Activated CD4-positive, CD25-positive, alpha-beta regulatory T cell treated with anti-CD3 and anti-CD28 coated beads, Interleukin-2, amount 50 U/mL, for 24 hours (primary cell): ENCODE results near the gene FBXO24.

Source experiments
- ATAC-seq, 2 donors: fragments of 150-1000 bp; cut with Tn5 transposase; one replicate each; pipeline ENCODE4 v1.10.0; 2021; ENCODE audit warnings: mild to moderate bottlenecking in 1 of 2, moderate library complexity in 1 of 2

FBXO24 gene

DNA sequence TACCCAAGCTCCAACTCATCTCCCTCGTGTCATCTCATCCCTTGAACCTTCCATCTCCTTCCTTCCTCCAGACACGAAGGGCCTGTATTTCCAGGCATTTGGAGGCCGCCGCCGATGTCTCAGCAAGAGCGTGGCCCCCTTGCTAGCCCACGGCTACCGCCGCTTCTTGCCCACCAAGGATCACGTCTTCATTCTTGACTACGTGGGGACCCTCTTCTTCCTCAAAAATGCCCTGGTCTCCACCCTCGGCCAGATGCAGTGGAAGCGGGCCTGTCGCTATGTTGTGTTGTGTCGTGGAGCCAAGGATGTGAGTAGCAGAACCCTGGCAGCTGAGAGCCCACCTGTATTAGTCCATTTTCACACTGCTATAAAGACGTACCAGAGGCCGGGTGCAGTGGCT is 5.5 kb downstream of the FBXO24 start:
- no peak for ATAC-seq

DNA sequence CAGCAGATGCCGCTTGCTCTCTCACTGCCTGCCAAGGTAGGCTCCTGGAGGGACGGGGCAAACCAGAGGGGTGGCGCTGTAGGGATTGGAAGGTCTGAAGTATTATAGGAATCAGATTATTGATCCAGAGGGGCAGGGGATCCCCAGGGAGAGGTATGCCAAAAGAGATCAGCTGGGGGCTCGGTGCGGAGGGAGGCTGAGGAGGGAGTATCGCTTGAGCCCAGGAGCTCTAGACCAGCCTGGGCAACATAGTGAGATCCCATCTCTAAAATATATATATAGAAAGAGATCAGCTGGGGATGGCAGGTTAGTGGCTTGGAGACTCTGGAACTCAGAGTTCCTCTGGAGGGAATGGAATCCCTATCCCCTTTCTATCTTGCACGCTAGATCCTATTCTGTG is 9.1 kb downstream of the FBXO24 start:
- ATAC-seq: no peak

DNA sequence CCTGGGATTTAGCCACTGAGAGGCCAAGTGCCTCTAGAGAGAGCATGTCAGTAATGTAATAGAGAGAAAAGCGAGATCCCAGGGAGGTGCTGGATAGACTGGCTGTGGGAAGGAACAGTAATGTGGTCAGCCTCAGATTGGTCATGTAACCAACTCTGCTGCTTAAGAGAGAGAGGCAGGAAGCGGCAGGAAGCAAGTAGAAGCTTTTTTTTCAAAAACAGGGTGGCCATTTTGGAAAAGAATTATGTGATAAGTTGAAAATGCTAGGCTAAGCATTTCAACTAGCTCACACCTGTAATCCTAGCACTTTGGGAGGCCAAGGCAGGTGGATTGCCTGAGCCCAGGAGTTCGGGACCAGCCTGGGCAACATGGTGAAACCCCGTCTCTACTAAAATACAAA is 12.3 kb downstream of the FBXO24 start:
- ATAC-seq: no peak

DNA sequence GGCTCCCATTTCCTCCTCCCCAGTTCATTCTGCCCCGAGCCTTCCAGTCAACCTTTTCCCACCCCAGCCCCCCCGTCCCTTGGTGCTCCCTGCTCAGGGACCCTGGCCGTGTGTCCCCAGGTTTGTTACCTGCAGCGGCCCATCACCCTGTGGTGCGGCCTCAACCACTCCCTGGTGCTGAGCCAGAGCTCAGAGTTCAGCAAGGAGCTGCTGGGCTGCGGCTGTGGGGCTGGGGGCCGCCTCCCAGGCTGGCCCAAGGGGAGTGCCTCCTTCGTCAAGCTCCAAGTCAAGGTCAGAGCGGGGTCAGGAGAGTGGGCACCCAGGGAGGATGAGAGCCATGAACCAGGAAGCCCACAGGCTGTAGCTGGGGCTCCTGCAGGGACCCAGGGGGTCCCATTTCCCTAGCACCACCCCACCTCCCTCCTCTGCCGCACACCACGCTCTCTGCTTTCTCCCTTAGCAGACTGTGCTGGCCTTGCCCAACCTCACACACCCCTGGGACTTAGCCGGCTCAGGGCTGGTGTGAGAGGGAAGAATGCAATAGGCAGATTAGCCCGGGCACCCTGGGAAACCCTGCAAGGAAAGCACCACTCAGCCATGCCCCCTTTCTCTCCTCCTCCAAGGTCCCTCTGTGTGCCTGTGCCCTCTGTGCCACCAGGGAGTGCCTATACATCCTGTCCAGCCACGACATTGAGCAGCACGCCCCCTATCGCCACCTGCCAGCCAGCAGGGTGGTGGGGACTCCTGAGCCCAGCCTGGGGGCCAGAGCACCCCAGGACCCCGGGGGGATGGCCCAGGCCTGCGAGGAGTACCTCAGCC is 14.0 kb downstream of the FBXO24 start:
- ATAC-seq: no peak

DNA sequence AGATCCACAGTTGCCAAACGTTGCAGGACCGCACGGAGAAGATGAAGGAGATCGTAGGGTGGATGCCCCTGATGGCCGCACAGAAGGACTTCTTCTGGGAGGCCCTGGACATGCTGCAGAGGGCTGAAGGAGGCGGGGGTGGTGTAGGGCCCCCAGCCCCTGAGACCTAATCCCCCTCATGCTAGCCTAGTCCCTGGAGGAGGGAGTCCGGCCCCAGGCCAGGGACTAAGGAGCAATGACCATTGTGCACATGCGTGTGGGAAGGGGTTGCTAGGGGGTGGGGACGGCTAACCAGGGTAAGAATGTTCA is 14.6 kb downstream of the FBXO24 start:
- no peak for ATAC-seq

DNA sequence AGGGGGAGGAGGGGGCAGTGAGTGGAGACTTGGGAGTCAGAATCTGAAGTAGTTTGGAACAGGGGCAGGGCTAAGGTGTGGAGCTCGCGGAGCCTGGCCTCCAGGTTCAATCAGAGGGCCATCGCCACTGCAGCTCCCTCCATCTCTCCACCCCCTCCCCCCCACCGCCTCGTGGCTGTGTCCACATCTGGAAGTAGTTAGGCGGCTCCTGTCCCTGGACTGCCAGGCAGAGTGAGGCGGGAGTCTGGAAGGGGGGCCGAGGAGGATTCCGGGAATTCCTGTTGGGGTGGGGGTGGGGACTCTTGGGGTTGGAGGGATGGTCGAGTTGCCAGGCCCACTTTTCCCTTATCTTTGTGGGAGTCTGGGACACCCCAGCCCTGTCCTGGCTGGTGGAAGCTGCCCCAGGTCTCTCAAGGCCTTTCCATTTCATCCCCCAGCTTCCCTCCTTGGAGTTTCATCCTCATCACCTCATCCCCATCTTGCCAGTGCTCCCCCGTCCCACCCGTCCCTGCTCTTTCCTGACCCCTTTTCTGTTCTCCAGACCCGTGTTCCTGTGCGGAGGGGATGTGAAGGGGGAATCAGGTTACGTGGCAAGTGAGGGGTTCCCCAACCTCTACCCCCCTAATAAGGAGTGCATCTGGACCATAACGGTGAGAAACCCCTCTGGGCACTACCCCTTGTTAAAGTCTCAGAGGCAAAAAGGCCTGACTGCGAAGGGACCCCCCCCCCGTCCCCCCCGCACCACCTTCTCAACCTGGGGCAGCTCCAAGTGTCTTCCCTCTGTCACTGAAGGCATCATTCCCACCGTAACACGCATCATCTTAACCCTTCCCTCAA is 17.0 kb downstream of the FBXO24 start:
- no peak for ATAC-seq

DNA sequence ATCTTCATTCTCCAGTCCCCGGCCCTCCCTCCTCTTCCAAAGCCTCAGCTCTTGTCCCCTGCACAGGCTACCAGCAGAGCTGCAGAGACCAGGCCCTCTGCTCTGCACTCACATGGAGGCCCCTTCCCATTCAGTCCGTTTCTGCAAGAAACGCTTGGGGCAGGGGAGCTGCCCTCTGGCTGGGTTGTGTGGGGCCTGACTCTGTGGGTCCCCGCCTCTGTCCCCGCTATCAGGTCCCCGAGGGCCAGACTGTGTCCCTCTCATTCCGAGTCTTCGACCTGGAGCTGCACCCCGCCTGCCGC is 17.5 kb downstream of the FBXO24 start:
- no peak for ATAC-seq

DNA sequence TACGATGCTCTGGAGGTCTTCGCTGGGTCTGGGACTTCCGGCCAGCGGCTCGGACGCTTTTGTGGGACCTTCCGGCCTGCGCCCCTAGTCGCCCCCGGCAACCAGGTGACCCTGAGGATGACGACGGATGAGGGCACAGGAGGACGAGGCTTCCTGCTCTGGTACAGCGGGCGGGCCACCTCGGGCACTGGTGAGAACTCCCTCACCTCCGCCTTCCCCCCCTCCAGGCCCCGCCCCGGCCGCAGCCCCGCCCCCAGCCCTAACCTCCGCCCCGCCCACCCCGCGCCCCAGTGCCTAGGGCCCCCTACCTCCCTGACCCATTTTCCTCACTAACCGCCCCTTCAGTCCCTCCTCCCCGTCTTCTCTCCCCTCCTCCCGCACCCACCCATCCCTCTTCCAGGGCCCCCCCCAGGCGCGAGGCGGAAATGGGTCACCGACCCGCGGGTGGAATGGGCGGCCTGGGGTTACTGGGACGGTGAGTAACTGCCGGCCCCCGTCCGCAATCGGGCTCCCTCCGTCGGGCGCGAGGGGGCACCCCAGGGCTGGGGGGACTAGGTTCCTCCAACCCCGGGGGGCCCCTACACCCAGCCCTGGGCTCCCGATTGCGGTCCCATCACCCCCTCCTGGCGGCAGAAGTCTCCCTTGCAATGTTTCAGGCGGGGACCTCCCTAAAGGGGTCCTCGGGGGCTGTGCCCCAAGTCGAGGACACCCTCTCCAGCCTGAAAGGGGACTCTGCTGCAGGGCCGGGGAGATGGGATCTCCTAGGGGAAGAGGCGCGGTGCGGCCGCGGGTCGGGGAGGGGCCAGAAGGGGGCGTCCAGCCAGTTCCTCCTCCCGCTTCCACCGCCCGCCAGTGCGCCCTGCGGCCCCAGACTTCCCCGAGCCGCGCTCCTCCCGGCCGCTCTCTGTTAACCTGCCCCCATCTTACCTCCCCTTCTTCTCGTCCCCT is 18.2 kb downstream of the FBXO24 start:
- peak; percentile 73 for ATAC-seq

DNA sequence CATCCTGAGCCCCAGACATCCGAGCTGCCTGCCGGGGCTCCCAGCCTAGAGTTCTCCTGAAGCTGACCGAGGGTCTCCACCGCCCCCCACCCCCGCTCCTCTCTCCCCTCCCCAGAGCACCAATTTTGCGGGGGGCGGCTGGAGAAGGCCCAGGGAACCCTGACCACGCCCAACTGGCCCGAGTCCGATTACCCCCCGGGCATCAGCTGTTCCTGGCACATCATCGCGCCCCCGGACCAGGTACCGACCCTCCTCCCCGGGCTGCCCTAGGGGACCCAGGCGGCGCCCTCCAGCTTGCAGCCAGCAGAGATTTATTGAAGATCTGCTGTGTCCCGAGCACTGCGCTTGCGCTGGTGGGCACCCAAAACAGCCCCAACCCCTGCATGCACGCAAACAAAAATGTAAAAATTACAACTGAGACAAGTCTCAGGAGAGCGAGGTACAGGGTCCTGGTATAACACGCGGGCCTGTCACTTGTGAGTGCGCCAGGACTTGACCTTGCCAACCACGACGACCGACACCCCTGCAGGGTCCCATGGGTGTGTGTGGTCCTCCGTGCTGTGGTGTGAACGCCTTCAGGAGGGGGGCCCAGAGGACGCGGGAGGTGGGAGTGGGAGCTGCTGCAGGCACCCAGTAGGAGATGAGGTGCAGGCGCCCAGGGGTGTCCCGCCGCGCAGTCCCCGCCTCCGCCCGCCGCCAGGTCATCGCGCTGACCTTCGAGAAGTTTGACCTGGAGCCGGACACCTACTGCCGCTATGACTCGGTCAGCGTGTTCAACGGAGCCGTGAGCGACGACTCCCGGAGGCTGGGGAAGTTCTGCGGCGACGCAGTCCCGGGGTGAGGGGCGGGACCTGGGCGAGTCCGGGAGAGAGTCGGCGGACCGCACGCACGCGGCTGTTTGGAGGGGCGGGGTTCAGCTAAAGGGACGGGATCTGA is 19.1 kb downstream of the FBXO24 start:
- ATAC-seq: peak; percentile 13 to 16

DNA sequence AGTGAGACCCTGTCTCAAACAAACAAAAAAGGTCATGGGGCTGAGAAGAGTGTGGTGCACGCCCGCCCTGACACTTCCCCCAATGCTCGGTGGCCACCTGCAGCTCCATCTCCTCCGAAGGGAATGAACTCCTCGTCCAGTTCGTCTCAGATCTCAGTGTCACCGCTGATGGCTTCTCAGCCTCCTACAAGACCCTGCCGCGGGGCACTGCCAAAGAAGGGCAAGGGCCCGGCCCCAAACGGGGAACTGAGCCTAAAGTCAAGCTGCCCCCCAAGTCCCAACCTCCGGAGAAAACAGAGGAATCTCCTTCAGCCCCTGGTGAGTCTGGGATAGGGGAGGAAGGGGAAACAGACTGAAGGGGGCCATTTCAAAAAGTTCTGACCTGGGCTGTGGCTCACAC is 20.2 kb downstream of the FBXO24 start:
- ATAC-seq: no peak

DNA sequence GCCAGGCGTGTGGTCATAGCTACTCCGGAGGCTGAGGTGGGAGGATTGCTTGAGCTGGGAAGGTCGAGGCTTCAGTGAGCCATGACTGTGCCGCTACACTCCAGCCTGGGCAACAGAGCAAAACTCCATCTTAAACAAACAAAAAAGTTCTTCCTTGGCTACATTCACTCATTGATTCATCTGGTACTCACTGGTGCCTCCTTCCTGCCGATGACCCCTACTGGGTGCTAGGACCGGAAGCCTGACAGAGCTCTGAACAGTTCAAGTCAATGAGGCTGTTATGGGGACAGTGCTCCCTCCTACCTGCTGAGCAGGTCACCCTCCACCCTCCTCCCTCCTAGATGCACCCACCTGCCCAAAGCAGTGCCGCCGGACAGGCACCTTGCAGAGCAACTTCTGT is 21.0 kb downstream of the FBXO24 start:
- no peak for ATAC-seq

DNA sequence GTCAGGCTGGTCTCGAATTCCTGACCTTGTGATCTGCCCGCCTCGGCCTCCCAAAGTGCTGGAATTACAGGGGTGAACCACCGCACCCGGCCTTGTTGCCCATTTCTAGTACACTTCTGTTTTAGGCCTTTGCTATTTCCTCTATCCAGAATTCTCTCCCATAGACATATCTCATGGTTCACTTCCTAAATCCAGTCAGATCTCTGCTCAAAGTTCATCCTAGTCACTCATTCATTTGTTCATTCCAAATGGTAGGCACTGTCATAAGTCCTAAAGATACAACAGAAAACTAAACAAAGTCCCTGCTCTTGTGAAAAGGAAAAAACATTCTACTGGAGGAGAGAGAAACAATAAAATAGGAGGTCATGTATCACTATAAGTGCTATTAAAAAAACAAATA is 23.8 kb downstream of the FBXO24 start:
- no peak for ATAC-seq

DNA sequence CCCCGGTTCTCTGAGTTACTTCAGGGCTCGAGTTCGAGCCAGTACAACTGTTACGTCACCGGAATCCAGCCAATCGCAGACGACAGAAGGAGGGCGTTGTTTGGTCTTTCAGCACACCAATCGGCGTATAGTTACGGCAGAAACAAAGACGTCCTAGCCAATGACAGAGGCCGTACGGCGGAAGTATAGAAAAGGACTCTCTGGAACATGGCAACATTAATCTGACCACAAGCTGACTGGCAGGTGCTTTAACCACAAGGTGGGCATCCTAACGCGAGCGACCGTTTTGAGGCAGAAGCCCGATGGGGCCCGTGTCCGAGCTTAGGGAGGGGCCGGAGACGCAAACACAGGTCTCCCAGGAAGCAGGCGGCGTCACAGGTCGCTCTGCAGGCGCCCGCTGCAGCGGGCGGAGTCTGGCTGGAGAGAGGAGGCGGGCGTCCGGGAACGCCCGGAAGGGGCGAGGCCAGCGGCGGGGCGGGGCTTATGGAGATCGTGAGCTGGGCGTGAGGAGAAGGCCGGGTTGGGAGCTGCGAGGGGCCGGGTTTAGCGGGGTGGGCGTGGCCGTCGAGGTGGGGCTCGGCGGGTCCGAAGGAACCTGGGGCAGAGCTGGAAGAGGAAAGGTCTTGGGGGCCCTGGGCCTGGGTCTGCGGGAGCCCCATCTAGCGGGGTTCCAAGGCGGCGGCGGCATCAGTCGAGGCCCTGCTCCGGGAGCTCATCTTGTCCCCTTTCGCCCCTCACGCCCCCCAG is 26.0 kb downstream of the FBXO24 start, which contains the start of gene MOSPD3:
Gene MOSPD3 (plus strand): TSS at position 558 of the 747 bp plus-strand sequence. CDS start 252 bp downstream, outside the sequence.
- peak; percentile 95 for ATAC-seq

DNA sequence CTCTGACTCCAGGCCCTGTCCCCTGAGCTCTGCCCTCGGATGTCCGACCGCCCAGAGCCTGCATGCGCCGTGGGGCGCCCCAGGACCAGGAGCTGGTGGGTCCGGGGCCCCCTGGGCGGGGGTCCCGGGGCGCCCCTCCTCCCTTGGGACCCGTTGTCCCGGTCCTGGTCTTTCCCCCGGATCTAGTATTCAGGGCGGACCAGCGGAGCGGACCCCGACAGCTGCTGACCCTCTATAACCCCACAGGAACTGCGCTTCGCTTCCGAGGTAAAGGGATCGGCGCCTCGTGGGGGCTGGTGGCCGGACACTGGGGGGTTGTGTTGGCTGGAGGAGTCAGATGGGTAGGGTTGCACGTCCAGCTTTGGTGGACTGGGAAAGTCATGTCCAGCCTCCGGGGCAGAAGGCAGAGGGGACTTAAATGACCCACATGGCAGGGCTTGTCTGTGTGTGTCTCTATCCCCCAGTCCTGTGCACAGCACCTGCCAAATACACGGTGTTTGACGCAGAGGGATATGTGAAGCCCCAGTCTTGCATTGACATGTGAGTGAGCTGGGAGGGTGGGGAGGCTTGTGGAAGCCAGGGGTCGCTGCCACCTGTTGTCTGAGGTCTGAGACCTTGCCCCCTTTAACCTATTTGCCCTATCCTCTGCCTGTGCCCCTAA is 26.7 kb downstream of the FBXO24 start:
- ATAC-seq: no peak

DNA sequence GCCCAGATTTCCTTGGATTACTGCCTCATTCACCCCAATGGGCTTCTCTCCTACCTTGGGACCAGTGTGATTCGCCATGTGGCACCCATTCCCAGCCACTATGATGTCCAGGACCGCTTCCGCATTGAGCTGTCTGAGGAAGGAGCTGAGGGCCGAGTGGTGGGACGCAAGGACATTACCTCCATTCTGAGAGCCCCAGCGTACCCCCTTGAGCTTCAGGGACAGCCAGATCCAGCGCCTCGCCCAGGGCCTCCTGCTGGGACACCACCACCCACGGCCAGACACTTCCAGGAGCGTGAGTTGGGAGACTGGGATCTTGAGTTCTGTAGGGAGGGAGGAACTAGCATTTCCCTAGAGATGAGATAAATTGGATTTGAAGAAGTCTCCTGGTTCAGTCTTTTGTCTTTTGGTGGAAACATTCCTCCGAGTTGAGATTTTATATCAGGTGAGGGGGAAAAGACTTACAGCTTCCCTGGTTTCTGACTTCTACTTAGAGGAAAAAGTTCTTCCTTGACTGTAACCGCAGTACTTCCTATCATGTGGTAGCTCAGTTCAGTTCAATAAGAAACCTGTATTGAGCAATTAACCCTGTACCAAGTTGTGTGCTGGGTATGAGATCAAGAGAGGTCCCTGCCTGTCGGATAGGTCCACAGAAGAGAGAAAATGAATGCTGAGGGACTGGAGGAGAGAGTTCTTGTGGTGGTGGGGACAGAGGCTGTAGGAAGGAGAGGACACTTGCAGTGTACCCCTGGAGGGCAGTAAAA is 27.5 kb downstream of the FBXO24 start:
- ATAC-seq: no peak

DNA sequence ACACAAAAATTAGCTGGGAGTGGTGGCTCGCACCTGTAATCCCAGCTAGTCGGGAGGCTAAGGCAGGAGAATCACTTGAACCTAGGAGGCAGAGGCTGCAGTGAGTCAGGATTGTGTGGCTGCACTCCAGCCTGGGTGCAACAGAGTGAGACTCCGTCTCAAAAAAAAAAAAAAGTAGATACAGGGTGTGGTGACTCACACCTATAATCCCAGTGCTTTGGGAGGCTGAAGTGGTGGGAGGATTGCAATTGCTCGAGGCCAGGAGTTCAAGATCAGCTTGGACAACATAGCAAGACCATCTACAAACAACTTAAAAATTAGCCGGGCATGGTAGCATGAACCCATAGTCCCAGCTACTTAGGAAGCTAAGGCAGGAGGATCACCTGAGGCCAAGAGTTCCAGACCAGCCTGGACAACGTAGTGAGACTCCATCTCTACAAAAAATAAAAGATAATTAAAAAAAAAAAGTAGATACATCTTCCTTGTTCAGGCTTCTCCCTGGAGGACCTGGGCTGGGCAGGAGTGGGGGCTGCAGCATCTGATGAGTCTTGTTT is 28.3 kb downstream of the FBXO24 start:
- ATAC-seq: no peak

DNA sequence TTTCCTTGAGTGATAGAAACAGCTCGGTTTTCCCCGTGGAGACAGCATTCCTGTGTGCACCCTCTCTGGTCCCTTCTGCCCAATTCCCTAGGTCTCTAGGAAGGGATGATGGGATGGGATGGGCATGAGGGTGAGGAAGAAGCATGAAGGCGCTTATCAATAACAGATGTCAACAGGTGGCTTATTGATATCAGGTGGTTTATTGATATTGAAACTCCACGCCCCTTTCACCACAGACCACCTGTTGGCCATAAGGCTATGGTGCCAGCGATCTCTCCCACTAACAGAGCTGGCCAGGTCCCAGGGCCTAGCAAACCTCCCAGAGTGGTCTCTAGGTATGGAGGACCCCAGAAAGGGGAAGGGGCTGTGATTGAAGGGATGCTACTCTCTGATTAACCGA is 34.1 kb downstream of the FBXO24 start:
- ATAC-seq: no peak

DNA sequence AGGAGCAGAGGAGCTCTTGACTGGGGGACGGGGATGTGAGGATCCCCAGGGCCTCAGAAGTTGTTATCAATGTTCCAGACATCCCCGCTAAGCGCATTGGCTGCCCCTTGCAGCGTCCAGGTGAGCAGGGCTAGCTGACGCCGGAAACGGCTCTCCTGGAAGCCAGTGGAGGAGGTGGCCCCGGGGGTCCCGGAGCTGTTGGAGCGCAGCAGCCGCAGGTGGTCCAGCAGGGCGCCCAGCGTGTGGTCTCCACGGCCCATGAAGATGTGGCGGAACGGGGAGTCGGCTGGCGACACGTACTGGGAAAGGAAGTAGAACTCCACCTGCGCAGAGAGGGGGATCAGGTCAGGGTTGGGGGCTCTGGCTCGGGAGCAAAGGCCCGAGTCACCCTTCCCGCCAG is 34.7 kb downstream of the FBXO24 start:
- no peak for ATAC-seq

DNA sequence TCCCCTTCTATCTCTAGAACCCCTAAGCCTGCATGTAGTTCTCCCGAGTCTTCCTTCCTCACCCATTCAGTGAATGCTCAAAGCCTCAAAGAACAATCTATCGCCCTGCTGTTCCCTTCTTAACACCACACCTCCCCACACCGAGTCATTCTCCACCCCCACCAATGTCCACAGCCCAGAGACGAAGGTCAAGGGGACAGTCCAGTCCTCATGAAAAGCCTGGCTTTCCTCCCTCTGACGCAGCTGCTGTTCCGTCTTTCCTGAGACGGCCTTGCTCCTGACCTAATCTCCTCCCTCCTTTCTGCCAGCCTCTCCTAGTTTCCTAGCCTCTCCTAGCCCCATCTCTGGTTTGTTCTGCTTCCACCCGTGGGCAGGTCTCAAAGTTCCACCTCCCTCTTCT is 35.4 kb downstream of the FBXO24 start:
- ATAC-seq: no peak
